Vagina (tissue), 2 donors: ENCODE measurements around the gene IER5.

ENCODE experiments used
- CTCF ChIP-seq, 3 experiments: fragments of 450-650 bp in 2 of 3; fragments of 200-600 bp in 1 of 3; sonication (generic) in 1 of 3; IDR thresholded peaks; one replicate each; pipeline ENCODE4 v1.5.1; 2017 to 2019; ENCODE audit warnings: antibody characterized with exemption in 3 of 3, mild to moderate bottlenecking in 2 of 3, moderate library complexity in 2 of 3
- POLR2A ChIP-seq, 2 donors: fragments of 450-650 bp; IDR thresholded peaks; one replicate each; pipeline ENCODE4 v1.6.1; 2017; ENCODE audit warnings: antibody characterized with exemption in 2 of 2, mild to moderate bottlenecking in 2 of 2, moderate library complexity in 2 of 2

- TF ChIP-seq CTCF (IDR thresholded peaks at IDR 0.05) (no peak), POLR2A (IDR thresholded peaks at IDR 0.05) (no peak)
These were observed 23.1 kb downstream of the IER5 start for GRCh38 chr1:181111559-181111958.
